IMR-90 (cell line): ENCODE results near the gene DOCK9. TPM values are rescaled to one million over a fixed set of nuclear protein-coding genes. Genes with fewer than 3 reads are reported as not detected.

ENCODE experiments used
- ATAC-seq: fragments of 200-7000 bp; cut with Tn5 transposase; 2 replicates; pipeline ENCODE4 v1.9.1; 2020; ENCODE audit warnings: low read depth, mild to moderate bottlenecking, moderate library complexity
- BruUV-seq: library from RNA; stranded (reverse); fragments of 400-500 nt; replicated peaks from 2 replicates; lab custom pipeline; 2021; lab: Mats Ljungman, UMichigan
- CTCF ChIA-PET: fragments of 300-600 bp; formaldehyde crosslinking; extraction: SDS; loops from one replicate; lab custom pipeline; 2021; ENCODE audit warnings: antibody characterized with exemption; lab: Yijun Ruan, JAX
- POLR2A ChIA-PET: fragments of 300-600 bp; sonication (Branson Sonifier 250); formaldehyde crosslinking; loops from one replicate; lab custom pipeline; 2022; ENCODE audit warnings: antibody characterized with exemption; ENCODE audit not compliant: unreplicated experiment; lab: Charles Lee
- DNase-seq: peaks from one replicate; pipeline ENCODE4 v3.0.0; 2013
- H2AFZ ChIP-seq: replicated peaks from 2 replicates; pipeline ENCODE3; 2013; ENCODE audit warnings: low read length, mild to moderate bottlenecking; ENCODE audit not compliant: poor library complexity
- H2AK5ac ChIP-seq: 2 replicates; pipeline ENCODE4 v1.6.1; 2013; ENCODE audit warnings: low read depth, low read length, inconsistent platforms
- H2AK9ac ChIP-seq: replicated peaks from 2 replicates; pipeline ENCODE3; 2013; ENCODE audit warnings: mild to moderate bottlenecking, low read depth, low read length, moderate library complexity; ENCODE audit not compliant: poor library complexity
- H2BK120ac ChIP-seq: 2 replicates; pipeline ENCODE4 v1.6.1; 2013; ENCODE audit warnings: low read depth, low read length, inconsistent platforms
- H2BK15ac ChIP-seq: 3 replicates; pipeline ENCODE4 v1.6.1; 2013; ENCODE audit warnings: low read depth, low read length, inconsistent platforms
- H2BK20ac ChIP-seq: 2 replicates; pipeline ENCODE4 v1.6.1; 2013; ENCODE audit warnings: low read depth, mild to moderate bottlenecking, inconsistent platforms, low read length, moderate library complexity
- H2BK5ac ChIP-seq: 2 replicates; pipeline ENCODE4 v1.6.1; 2013; ENCODE audit warnings: mild to moderate bottlenecking, low read depth, low read length, inconsistent platforms; ENCODE audit not compliant: poor library complexity, severe bottlenecking
- H3K14ac ChIP-seq: replicated peaks from 2 replicates; pipeline ENCODE4 v1.6.1; 2013; ENCODE audit warnings: low read depth, low read length, inconsistent platforms
- H3K18ac ChIP-seq: 2 replicates; pipeline ENCODE4 v1.6.1; 2013; ENCODE audit warnings: low read depth, low read length, control low read depth
- H3K23ac ChIP-seq: 2 replicates; pipeline ENCODE4 v1.6.1; 2013; ENCODE audit warnings: low read depth, low read length, inconsistent platforms
- H3K27ac ChIP-seq: 2 replicates; pipeline ENCODE4 v1.5.1; 2013; ENCODE audit warnings: mild to moderate bottlenecking, control low read depth, low read length; ENCODE audit not compliant: insufficient read depth
- H3K27me3 ChIP-seq: 2 replicates; pipeline ENCODE4 v1.6.1; 2013; ENCODE audit warnings: low read length; ENCODE audit not compliant: control insufficient read depth, insufficient read depth
- H3K36me3 ChIP-seq: 2 replicates; pipeline ENCODE4 v1.6.1; 2013; ENCODE audit warnings: low read length, mixed read lengths; ENCODE audit not compliant: control insufficient read depth, insufficient read depth
- H3K4ac ChIP-seq: 2 replicates; pipeline ENCODE4 v1.6.1; 2013; ENCODE audit warnings: low read depth, low read length, inconsistent platforms
- H3K4me1 ChIP-seq: 2 replicates; pipeline ENCODE4 v1.6.1; 2013; ENCODE audit warnings: low read length, mixed read lengths; ENCODE audit not compliant: control insufficient read depth, insufficient read depth
- H3K4me2 ChIP-seq: 2 replicates; pipeline ENCODE4 v1.6.1; 2013; ENCODE audit warnings: low read depth, mild to moderate bottlenecking, control low read depth, low read length, moderate library complexity
- H3K4me3 ChIP-seq: 2 replicates; pipeline ENCODE4 v1.5.1; 2013; ENCODE audit warnings: low read depth, mild to moderate bottlenecking, control low read depth, low read length, moderate library complexity; ENCODE audit not compliant: insufficient read depth
- H3K56ac ChIP-seq: 2 replicates; pipeline ENCODE4 v1.6.1; 2013; ENCODE audit warnings: low read length, inconsistent platforms; ENCODE audit not compliant: insufficient read depth; ENCODE audit errors: extremely low read depth
- H3K79me1 ChIP-seq, 2 experiments: 2 replicates each; pipeline ENCODE4 v1.6.1; 2013; ENCODE audit warnings: low read length in 2 of 2, inconsistent platforms in 1 of 2, low read depth in 1 of 2
- H3K9ac ChIP-seq: 2 replicates; pipeline ENCODE4 v1.6.1; 2013; ENCODE audit warnings: low read depth, low read length, control low read depth
- H3K9me1 ChIP-seq: 2 replicates; pipeline ENCODE4 v1.6.1; 2013; ENCODE audit warnings: low read length, inconsistent platforms; ENCODE audit not compliant: insufficient read depth
- H3K9me3 ChIP-seq: 2 replicates; pipeline ENCODE4 v1.6.1; 2013; ENCODE audit warnings: low read length; ENCODE audit not compliant: control insufficient read depth, insufficient read depth
- H4K20me1 ChIP-seq: 2 replicates; pipeline ENCODE4 v1.6.1; 2013; ENCODE audit warnings: low read length, inconsistent platforms; ENCODE audit not compliant: insufficient read depth
- H4K5ac ChIP-seq: 2 replicates; pipeline ENCODE4 v1.6.1; 2013; ENCODE audit warnings: mild to moderate bottlenecking, low read depth, low read length, control low read depth
- H4K8ac ChIP-seq, 2 experiments: 2 replicates each; pipeline ENCODE4 v1.6.1; 2013; ENCODE audit warnings: low read depth in 2 of 2, low read length in 2 of 2, control low read depth in 1 of 2, inconsistent platforms in 1 of 2
- H4K91ac ChIP-seq: 2 replicates; pipeline ENCODE4 v1.6.1; 2013; ENCODE audit warnings: low read depth, low read length, inconsistent platforms; ENCODE audit not compliant: insufficient read depth
- BHLHE40 ChIP-seq: fragments of 150-350 bp; IDR thresholded peaks from 2 replicates; pipeline ENCODE4 v1.6.1; 2016; ENCODE audit warnings: mild to moderate bottlenecking, low read depth, low read length
- MAZ ChIP-seq: IDR thresholded peaks from 2 replicates; pipeline ENCODE4 v1.6.1; 2012; ENCODE audit warnings: low read depth, mild to moderate bottlenecking, low read length, improper control_type of control experiment, moderate library complexity, borderline replicate concordance
- SMC3 ChIP-seq: fragments of 150-350 bp; IDR thresholded peaks from 2 replicates; pipeline ENCODE4 v1.6.1; 2016; ENCODE audit warnings: low read depth, mild to moderate bottlenecking, antibody characterized with exemption, low read length, moderate library complexity
- WGBS, 2 experiments: methylation state at CpG; one replicate each; pipeline versions ENCODE4 v1.1.5 to v1.1.7; 2013; ENCODE audit warnings: missing lambda C conversion rate in 2 of 2; ENCODE audit not compliant: insufficient read length in 1 of 2; ENCODE audit errors: extremely low coverage in 2 of 2; 5-methylcytosine and 5-hydroxymethylcytosine counted together
- dilution Hi-C: fragments of 300-500 bp; cut with HindIII; formaldehyde crosslinking; loops from one replicate; pipeline ENCODE4 v1.14.3; 2018; ENCODE audit warnings: low sequenced_read_pairs; ENCODE audit not compliant: unreplicated experiment
- in situ Hi-C: fragments of 300-500 bp; cut with MboI; formaldehyde crosslinking; loops from 3 replicates; pipeline ENCODE4 v1.14.3; 2019; ENCODE audit warnings: low sequenced_read_pairs, inconsistent platforms, mixed read lengths
- intact Hi-C: fragments of 100-400 bp; cut with micrococcal nuclease; formaldehyde crosslinking; loops from 2 replicates; pipeline ENCODE4 v1.10.0; 2022
- polyA plus RNA-seq, 3 experiments: library from polyadenylated mRNA; depleted of rRNA; stranded (reverse); fragments of >200 nt; gene quantifications; 2 replicates each; pipeline ENCODE4 v1.2.3, GENCODE V29; 2012; ENCODE audit warnings: low replicate concordance in 1 of 3
- total RNA-seq: library from RNA; depleted of rRNA; stranded (reverse); fragments of >200 nt; gene quantifications from 2 replicates; pipeline ENCODE4 v1.2.3, GENCODE V29; 2012

DOCK9 gene
- total and polyA plus RNA-seq, 2 of the 4 experiments (the other 2 are of a cell fraction): 4.8 to 7.2 TPM

- no peak for TF ChIP-seq SMC3
- no peak for TF ChIP-seq BHLHE40
Observed at GRCh38 chr13:98775844-98776598, 201.8 kb downstream of the DOCK9 start (continued).

DNA sequence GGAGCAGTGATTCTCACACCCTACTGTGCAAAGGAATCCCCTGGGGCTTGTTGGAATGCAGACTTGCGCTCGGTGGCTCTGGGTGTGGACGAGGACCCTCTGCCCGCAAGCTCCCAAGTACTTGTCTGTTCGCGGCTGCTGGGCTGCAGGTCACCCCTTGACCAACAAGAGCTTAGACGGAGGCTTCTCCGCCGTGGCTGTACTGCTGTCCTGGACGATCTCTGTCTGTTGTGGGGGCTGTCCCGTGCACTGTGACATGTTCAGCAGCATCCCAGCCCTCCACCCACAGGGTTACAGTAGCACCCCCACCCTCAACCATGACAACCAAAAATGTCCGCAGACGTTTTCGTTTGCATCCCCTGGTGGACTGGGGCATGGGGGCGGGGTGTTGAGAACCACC lies 202.5 kb downstream of the DOCK9 start:
- H2BK20ac ChIP-seq: no peak overlapping the region
- H2BK120ac ChIP-seq: no peak overlapping the region
- H3K4me3 ChIP-seq: no peak overlapping the region
- H3K36me3 ChIP-seq: no peaks in the 10 kb centered on the region
- no peak overlapping the region for H4K5ac ChIP-seq
- no peak overlapping the region for H3K23ac ChIP-seq
- H3K4ac ChIP-seq: no peak overlapping the region
- no peak overlapping the region for H2BK15ac ChIP-seq
- BruUV-seq: no TSS peak
- no peak overlapping the region for H4K8ac ChIP-seq
- ChIA-PET CTCF (no interaction called here), POLR2A (no interaction called here)
- intact Hi-C loops: no loop called here
- H3K27me3 ChIP-seq: peaks cover 2% of the 10 kb centered on the region; the same call in 1 of the 2 replicates
- no peak overlapping the region for H3K27ac ChIP-seq
- no peaks in the 10 kb centered on the region for H4K20me1 ChIP-seq
- no peak overlapping the region for H3K4me2 ChIP-seq
- 83% methylated on average over 9 of the region's 15 CpGs; no CpG with 5 or more reads in 1 of the 2 experiments for WGBS, 2 experiments
- DNase-seq: no peak
- H3K9ac ChIP-seq: no peak overlapping the region
- no peak for ATAC-seq
- H4K91ac ChIP-seq: no peak overlapping the region
- H3K14ac ChIP-seq: no peak overlapping the region
- no peak overlapping the region for H2AK9ac ChIP-seq
- in situ Hi-C loops: no loop called here
- peaks cover 2% of the 10 kb centered on the region for H3K4me1 ChIP-seq
- H3K9me3 ChIP-seq: peaks cover 5% of the 10 kb centered on the region
- no peak overlapping the region for H2AK5ac ChIP-seq
- H3K79me1 ChIP-seq: no peaks in the 10 kb centered on the region
- TF ChIP-seq SMC3 (no peak), MAZ (no peak)
- dilution Hi-C loops: no loop called here
- no peak overlapping the region for H2BK5ac ChIP-seq
- H3K56ac ChIP-seq: no peak overlapping the region
- no peak overlapping the region for H2AFZ ChIP-seq
- no peak overlapping the region for H3K18ac ChIP-seq
- no peaks in the 10 kb centered on the region; the same call in none of the 2 replicates for H3K9me1 ChIP-seq
